HuH-7.5 (cell line): ENCODE results near the gene BMERB1.
"Not testable (repeated sequence)": the region's sequence is repeated elsewhere in the genome, so short reads cannot be mapped to it uniquely, and the experiment has no call there.

ENCODE experiments used
- DNase-seq: peaks from one replicate; pipeline ENCODE4 v3.0.0; 2011; ENCODE audit warnings: low spot score

Gene BMERB1

DNA sequence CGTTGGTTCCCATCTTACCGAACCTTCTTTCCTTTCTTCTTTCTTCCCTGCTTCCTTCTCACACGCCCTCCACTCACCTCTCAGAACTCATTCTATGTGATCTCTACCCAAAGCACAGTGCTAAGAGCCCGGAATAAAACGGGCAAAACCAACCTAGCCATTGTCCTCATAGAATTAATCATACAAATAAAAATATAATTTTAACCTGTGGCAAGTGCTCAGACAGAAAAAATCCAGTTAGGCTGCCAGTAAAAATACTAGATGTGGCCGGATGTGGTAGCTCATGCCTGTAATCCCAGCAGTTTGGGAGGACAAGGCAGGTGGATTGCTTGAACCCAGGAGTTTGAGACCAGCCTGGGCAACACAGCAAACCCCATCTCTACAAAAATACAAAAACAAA is 27.0 kb downstream of the BMERB1 start:
- DNase-seq, result no peak

DNA sequence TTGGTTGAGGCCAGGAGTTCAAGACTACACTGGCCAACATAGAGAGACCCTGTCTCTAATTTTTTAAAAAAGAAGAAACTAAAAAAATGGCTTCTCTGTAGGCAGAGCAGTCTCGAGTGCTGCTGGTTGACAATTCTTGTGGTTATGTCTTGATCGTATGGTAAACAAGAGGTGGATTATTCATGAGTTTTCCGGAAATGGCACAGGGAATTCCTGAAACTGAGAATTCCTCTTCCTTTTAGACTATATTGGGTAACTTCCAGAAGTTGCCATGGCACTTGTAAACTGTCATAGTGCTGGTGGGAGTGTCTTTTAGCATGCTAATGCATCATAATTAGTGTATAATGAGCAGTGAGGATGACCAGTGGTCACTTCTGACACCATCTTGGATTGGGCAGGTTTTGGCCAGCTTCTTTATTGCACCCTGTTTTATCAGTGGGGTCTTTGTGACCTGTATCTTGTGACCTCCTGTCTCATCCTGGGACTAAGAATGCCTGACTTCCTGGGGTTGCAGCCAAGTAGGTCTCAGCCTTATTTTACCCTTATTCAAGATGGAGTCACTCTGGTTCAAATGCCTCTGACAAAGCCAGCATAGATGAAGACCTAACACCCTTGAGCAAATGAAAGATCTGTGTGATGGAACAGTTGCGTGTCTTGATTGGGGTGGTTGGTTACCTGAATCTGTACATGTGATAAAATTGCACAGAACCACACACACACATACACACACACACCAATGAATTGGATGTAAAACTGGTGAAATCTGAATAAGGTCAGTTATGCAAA is 30.2 kb downstream of the BMERB1 start:
- DNase-seq, result no peak

DNA sequence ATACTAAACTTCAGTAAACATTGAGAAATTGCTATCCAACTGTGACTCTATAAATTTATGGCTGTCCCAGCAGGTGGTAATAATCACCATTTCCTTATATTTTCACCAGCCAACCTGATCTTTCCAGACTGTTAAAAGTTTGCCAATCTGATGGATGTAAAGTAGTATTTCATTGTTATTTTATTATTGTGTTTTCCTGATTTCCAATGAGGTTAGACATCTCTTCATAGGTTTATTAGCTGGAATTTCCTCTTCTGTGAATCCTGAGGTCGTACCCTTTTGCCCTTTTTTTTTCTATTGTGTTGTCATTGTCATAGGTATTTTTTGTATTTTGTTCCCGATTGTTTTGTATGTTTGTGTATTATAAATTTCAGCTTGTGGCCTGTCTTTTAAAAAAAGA is 31.7 kb downstream of the BMERB1 start:
- DNase-seq, result no peak

DNA sequence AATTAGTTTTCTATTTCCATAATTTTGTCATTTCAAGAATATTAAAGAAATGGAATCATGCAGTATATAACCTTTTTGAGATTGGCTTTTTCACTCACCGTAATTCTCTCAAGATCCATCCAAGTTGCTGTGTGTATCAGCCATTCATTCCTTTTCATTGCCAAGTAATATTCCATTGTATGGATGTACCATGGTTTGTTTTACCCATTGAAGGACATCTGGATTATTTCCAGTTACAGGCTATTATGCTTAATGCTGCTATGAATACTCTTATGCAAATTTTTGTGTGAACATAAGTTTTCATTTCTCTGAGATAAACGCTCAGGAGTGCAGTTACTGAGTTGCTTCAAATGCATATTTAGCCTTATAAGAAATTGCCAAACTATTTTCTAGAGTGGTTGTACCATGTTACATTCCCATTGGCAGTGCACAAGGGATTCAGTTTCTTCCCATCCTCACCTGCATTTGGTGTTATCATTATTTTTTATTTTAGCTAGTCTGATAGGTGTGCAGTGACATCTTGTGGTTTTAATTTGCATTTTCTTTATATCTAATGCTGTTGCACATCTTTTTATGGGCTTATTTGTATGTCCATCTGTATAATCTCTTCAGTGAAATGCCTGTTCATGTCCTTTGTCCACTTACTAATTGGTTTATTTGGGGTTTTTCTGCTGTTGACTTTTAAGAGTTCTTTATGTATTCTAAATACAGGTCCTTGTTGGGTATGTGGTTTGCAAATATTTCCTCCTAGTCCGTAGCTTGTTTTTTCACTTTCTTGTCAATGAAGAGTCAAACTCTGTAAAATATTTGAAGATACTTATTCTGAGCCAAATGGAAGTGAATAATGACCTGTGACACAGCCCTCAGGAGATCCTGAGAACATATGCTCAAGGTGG is 32.7 kb downstream of the BMERB1 start:
- DNase-seq, result no peak

DNA sequence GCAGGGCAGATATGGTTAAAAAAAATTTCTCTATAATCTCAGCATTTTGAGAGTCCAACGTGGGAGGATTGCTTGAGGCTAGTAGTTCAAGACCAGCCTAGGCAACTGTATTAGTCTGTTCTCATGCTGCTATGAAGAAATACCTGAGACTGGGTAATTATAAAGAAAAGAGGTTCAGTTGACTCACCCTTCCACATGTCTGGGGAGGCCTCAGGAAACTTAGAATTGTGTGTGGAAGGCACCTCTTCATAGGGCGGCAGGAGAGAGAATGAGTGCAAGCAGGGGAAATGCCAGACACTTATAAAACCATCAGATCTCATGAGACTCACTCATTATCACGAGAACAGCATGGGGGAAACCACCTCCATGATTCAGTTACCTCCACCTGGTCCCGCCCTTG is 42.6 kb downstream of the BMERB1 start:
- not testable (repeated sequence) for DNase-seq

DNA sequence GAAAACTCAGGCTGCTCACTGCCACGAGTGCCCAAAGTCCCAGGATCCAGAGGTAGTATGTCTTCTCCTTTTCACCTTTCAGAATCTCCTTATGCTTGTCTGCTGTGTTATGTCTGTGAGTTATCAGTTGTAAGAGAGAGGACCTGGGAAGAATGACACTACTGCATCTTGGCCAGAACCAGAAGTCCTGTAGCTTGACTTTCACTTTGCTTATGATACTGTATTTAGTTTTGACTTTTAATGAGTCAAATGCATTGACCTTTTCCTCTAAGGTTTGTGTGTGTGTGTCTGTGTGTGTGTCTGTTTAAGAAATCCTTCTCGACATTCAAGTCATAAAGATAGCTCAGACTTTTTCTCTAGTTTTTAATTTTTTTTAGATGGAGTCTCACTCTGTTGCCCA is 43.4 kb downstream of the BMERB1 start:
- no peak for DNase-seq

DNA sequence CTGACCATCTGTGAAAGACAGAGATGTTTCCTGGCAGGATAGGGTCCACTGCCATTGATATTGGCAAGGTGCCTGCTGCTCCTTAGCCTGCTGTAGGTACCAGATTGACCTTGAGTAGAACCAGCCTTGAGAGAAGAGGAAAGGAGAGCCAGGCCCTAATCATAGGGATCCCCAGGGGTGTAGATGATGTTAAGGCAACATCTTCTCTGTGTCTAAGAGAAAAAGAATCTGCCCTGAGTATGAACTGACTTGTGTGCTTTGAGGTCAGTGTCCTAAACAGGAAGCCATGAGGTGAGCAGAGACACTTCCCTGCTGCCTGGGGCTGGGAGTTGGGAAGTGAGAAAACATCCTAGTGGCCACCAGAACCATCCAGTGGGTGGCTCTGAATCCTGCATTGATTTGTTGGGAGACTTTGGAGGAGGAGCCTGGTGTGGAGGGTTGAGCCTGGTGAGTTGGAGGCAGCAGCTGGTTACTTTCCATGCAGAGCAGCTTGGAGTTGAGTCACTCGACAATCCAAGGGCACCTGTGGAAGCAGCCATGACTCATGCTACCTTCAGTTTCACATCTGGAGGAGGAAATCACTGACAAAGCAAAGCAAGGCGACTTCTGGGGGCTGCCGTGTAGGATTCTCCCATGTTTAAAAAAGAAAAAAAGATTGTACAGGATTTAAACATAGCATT is 47.8 kb downstream of the BMERB1 start:
- peak; percentile 64 for DNase-seq

DNA sequence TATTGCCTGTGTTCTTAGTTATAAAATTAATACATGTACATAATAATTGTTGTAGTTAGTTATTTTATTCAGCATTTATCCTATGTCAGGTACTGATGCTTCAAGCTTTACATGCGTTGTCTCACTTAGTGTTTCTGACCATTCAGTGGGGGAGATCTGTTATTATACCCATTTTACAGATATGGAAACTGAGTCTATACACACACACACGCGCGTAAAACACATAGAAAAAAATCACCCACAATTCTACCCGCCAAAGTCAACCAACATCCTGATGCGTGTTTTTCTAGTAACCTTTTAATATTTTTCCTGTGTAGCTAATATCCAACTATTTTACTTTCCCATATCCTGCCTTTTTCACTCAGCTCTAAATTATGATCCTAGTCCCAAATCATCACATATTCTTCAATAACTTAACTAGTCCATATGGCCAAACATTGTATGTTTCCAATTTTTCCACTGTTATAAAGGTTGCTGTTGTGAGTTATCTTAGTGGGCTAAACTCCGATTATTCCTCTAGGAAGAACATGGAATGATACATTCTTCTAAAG is 48.4 kb downstream of the BMERB1 start:
- DNase-seq, result no peak

DNA sequence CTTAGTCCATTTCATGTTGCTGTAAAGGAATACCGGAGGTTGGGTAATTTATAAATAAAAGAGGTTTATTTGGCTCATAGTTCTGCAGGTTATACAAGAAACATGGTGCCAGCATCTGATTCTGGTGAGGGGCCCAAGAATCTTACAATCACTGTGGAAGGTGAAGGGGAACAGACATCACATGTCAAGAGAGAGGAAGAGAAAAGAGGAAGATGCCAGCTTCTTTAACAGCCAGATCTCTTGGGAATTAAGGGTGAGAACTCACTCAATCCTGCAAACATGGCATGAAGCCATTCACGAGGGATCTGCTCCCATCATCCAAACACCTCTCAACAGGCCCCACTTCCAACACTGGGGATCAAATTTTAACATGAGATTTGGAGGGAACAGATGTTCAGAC is 49.5 kb downstream of the BMERB1 start:
- DNase-seq, result no peak

DNA sequence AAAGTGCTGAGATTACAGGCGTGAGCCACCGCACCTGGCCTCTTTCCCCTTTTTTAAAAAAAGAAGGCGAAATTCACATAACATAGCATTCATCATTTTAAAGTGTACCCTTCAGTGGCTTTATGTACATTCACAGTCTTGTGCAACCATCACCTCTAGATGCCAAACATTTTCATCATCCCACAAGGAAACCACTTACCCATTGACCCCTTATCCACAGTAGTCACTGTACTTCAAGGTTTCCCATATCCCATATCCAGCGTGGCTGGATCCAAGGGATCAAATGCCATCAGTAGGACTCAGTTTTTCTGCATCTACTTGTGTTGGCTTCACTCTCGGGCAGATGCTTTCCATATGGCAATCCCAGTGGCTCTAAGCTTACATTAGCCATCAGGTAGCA is 50.3 kb downstream of the BMERB1 start:
- no peak for DNase-seq

DNA sequence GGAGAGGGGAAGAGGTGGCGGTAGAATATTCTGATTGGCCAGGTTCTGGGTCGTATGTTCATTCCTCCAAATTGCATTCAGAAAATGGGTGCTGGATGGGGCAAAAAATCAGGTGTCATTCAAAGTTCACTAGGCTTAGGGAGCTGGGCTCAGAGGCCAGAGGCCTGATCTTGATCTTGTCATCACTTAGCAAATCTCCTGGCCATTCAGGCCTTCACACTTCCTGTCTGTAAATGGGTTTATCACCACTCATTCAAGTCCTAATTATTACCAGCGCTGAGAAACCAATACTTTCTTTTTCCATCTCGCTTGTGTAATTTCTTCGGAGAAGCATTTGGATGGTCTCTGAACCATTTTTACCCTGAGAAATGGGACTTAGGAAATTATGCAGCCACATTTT is 50.8 kb downstream of the BMERB1 start:
- no peak for DNase-seq

DNA sequence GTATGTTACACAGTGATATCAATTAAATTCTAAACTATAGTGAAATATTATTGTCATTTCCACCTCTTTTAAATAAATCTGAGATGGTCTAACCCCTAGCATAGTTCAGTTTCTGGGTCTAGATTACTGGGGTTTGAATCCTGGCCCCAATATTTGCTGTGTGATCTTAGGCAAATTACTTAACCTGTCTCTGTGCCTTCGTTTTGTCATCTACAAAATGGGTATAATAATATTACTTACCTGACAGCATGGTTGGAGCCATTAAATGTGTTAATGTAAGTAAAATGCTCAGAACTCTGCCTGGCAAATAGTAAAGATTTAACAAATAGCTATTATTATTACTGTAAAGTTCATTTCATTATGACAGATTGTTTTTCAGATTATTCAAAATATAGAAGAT is 52.3 kb downstream of the BMERB1 start:
- no peak for DNase-seq

DNA sequence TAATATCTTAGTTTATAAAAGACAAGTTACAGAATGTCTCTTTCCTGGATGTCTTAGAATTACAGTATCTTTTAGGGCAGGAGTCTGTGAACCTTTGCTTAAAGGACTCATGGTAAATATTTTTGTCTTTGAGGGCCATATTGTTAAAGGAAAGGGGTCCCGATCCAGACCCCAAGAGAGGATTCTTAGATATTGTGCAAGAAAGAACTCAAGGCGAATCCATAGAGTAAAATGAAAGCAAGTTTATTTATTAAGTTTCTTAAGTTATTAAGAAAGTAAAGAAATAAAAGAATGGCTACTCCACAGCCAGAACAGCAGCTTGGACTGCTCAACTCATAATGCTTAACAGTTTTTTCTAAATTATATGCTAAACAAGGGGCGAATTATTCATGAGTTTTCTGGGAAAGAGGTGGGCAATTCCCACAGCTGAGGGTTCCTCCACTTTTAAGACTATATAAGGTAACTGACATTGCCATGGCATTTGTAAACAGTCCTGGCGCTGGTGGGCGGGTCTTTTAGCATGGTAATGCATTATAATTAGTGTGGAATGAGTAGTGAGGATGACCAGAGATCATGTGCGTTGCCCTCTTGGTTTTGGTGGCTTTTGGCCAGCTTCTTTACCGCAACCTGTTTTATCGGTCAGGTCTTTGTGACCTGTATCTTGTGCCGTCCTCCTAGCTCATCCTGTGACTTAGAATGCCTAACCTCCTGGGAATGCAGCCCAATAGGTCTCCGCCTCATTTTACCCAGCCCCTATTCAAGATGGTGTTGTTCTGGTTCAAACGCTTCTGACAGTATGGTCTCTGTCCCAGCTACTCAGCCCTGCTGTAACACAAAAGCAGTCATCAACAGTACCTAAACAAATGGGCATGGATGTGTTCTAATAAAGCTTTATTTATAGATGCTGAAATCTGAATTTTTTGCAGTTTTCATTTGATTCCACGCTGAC is 53.2 kb downstream of the BMERB1 start:
- no peak for DNase-seq

DNA sequence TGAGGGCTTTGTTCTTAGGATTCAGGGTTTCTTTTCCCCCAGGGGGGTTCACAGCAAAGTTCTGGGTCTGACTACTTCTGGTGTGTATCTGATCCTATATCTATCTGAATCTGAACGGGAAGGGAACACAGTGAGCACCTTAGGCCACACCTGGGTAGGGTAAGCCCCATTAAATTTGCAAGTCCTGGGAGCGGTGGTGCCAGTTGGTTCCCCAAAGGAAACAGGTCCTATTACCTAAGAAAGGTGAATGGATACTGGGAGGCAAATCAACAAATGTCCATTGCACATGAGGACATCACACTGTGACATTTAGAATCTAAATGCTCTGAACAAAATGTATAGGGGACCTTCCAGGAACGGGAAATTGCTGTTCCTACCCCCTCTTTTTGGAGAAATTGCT is 54.6 kb downstream of the BMERB1 start:
- DNase-seq, result no peak

DNA sequence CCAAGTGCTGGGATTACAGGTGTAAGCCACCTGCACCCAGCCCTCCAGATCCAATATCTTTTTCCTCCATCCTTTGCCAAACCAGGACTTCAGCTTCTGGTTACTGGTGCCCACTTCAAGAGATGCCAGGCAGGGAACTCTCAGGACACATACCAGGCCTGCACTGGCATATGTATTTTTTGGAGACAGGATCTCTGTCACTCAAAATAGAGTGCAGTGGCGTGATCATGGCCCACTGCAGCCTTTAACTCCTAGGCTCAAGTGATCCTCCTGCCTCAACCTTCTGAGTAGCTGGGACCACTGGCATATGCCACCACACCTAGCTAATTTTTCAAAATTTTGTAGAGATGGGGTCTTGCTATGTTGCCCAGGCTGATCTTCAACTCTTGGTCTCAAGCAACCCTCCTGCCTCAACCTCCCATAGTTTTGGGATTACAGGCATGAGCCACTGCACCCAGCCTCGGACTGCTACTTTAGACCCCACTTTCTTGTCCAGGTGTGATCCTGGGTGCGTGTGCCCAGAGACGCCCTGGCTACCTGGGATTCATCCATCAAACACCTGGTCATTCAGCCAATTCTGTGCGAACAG is 55.8 kb downstream of the BMERB1 start:
- DNase-seq, result no peak

DNA sequence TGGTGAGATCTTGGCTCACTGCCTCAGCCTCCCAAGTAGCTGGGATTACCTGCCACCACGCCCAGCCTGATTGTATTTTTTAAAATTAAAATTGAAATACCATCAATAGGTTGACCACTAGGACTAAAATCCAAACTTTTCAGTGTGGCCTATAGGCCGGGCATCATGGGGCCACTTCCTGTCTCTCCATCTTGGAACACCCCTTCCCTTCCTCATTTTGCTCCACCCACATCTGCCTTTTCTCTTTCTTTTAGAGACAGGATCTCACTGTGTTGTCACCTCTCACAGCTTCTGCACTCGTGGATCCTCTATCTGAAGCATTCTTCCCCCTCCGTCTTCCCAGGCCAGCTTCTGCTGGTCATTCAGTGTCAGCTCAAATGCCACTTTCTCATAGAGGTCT is 57.0 kb downstream of the BMERB1 start:
- DNase-seq, result no peak

DNA sequence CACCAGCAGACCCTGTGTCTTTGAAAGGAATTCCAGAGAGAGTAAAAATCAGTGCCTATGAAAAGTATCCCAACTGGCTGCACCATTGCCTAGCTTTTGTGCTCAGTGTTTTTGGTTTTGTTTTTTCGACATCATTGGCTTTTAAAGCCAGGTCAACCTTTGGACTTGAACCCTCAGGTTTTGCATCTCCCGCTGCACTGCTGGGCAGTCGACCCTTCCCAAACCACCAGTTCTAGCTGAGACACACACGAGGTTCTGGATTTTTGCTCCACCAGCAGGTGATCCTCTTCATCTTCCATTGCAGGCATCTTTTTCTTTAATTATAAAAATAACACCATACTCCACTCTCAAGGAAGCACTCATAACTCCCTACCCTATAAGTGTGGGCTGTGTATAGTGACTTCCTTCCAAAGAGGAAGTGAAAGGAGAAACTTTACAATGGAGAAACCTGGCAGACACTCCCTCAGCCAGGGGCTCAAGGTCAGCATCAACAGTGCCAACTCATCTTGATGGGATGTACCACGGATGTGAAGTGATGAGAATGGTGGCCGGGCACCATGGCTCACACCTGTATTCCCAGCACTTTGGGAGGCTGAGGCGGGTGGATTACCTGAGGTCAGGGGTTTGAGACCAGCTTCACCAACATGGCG is 57.8 kb downstream of the BMERB1 start:
- DNase-seq, result no peak

DNA sequence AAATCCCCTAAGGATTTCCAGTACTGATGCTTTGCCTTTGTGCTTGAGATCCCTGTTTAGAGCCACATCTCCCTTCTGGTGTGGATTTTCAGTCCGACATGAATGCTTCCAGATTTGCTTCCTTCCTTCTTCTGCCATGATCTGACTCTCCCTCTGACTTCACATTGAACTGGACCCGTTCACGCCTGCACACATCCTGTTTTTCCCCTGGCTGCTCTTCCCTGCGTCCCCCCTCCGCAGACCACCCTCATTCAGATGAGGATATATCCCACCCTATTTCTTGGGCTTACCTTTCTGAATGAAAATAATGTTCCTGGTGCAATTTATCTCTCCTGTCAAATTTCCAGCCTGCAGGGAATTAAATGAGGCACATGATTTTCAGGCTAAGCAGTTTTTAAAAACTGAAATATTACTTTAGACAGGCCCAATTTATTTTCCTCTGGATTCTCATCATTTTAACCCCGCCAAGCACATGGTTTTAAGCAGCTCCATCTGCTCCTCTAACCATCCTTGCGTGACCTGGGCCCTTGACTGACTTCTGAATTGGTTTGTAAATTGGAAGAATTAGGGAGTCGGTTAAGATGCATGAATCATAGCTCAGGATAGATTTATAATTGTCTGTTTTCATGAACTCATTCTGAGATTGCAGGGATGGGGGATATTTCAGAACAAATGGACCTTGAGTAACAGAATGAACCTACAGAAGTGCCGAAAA is 59.2 kb downstream of the BMERB1 start:
- no peak for DNase-seq

DNA sequence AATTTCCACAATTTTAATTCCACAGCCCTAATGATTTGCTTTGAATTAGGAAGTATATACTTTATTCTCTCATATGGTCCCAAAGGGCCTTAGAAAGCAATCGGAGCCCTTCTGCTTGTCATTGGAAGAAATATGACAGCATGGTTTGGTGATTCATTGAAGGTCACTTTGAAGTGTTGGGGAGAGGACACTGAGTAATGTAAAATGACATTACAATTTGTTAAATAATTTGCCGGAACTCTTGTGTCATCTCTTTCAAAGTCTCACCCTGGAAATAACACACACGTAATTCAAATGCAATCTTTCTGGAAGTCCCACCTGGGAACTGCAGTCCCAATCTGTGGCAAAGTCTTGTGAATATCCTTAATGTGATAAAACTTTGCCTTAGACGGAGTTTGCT is 59.8 kb downstream of the BMERB1 start:
- DNase-seq, result no peak

DNA sequence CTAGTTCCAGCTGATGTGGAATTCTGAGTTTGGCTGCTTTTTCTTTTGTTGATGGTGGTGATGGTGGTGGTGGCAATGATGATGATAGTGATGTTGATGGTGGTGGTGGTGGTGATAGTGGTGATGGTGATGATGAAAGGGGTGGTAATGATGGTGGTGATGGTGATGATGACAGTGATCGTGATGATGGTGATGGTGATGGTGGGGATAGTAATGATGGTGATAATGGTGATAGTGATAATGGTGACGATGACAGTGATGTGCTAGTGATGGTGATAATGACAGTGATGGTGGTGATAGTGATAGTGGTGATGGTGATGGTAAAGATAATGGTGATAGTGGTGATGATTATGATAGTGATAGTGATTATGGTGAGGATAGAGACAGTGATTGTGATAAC is 61.5 kb downstream of the BMERB1 start:
- no peak for DNase-seq
